Measurements from ENCODE around the gene MARK1.
"Not testable (repeated sequence)": the region's sequence is repeated elsewhere in the genome, so short reads cannot be mapped to it uniquely, and the experiment has no call there.

The MARK1 gene

GRCh38 chr1:220529521-220530020 lies 1.6 kb downstream of the MARK1 start:
- DNase-seq: no peak

DNA sequence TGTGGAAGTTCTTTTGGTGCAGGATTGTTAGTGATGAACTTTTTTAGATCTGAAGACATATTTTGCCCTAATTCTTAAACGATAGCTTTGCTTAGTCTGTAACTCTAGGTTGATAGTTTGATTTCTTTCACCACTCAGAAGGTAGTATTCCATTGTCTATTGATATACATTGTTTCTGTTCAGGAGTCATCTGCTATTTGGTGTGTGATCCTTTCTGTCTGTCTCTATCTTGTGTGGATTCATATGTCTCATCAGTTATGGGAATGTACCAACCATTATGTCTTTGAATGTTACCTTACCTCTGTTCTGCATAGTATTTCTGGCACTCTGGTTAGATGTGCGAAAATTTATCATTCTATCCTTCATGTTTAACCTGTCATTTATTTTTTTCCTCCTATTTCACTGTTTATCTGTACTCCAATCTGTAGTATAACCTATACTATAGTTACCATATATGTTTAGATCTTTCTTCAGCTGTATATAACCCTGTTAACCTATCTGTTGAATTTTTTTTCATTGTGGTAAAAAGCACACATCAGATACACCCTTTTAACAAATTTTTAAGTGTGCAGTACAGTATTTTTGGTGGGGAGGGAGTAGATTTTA lies 5.7 kb downstream of the MARK1 start:
- no peak for DNase-seq

DNA sequence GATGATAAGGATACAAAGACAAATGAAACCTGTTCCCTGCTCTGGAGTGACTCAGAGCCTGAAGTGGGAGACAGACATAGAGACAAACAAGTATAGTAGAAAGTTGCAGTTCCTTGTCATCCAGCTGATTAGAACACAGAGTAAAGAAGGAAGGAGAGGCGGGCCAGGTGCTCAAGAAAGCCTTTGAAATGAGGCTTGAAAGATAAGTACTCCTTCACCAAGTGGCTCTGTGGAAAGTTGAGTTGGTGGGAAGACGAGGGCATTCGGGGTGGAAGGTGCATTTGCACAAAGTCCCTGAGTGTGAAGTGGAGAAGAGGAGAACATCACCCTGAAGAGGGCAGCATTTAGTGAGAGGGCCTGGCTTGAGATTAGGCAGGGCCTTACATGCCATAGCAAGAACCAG lies 17.0 kb downstream of the MARK1 start:
- no peak for DNase-seq

- no peak for DNase-seq
Measured at GRCh38 chr1:220550811-220551399, 23.0 kb downstream of the MARK1 start.

DNA sequence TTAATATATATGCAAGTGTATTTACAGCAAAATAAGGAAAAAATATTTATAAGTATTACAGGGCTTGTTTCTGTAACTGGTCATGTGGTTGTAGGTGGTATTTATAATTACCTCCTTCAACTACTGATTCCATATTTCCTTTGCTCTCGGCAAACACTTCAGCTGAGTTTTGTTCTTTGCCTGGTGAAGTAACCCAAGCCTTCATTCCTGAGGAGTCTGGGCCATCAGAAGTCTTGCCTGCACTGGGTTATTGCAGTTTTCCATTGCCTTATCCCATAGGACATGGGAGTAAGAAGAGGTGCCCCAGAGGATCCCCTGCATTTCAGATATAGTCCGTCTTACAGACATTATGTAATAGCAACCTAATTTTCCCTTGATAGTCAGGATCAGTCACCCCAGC lies 23.8 kb downstream of the MARK1 start:
- DNase-seq: no peak

DNA sequence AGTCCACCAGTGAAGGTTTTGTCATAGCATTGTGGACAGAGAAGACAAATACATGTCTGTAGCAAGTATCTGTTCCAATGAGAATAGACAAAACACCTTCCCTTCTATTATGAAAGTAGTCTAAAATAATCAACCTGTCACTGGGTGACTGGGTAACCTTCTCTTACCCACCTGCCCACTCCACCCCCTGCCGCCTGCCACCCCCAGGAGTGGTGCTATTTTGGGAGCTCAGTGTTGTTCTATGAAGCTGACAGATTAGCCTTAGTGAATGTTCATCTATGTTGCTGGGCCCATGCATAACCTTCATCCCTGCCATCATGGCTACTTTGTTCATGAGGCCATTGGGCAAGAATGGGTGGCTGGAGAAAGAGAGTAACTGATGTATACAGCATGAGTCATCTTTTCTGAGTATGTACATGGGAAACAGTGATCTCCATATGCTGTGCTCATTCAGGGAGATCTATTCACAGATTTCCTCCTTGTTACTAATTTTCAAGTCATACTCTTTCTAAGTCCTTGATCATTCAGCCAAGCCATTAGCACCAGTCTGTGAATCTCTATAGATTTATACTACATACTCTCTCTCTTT lies 24.8 kb downstream of the MARK1 start:
- DNase-seq: no peak

- no peak for DNase-seq
Measured at GRCh38 chr1:220556641-220557040, 28.7 kb downstream of the MARK1 start.

DNA sequence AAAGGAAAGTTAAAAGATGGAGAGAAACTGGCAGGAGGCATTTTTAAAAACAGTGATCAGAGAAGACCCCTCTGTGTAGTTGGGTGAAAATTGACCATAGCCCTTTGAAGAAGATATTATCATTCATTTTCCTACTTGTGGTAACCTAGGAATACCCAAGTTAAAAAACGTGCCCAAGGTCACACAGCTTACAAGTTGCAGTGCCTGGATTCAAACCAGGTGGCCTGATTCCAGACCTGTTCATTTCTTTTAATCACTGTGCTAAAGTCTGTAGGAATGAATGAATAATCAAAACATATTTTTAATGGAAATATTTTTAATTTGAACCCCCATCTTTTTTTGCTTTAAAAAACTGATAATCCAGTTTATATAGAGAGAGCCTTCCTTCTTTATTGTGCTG lies 35.6 kb downstream of the MARK1 start:
- no peak for DNase-seq

DNA sequence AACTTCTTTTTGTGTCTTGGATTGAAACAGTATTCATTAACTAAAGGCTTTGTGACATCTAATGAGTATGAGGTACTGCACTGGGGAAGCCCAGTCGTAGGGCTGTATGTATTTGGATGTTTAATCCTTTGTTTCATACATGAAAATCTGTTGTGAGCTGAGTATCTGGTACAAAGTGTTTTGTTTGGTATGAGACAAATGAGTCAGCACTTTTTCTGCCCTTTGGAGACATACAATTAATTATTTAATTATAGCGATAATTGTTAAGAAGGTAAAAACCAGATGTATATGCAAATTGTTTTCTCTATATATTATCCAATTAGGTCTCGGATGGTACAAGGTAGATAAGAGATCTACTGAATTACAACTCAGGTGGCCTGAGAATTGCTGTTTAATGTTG lies 36.3 kb downstream of the MARK1 start:
- DNase-seq: no peak

DNA sequence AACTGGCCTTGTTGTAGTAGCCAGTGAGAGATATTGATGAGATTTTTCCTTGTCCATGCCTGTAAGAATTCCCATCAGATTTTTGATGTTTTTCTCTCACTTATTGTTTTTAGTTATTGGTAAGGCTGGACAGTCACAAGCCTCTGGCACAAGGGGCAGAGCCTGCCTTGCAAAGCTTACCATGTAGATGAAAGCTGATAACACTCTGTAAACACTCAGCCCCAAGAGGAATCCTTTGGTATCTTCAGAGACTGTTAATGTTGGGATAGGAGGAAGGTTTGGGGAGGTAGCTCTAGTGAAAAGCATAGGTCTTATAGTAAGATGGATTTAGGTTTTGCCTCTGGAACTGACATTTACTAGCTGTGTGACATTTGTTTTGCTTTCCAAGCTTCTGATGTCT lies 37.7 kb downstream of the MARK1 start:
- no peak for DNase-seq

GRCh38 chr1:220566869-220567268 lies 38.9 kb downstream of the MARK1 start:
- DNase-seq: no peak

DNA sequence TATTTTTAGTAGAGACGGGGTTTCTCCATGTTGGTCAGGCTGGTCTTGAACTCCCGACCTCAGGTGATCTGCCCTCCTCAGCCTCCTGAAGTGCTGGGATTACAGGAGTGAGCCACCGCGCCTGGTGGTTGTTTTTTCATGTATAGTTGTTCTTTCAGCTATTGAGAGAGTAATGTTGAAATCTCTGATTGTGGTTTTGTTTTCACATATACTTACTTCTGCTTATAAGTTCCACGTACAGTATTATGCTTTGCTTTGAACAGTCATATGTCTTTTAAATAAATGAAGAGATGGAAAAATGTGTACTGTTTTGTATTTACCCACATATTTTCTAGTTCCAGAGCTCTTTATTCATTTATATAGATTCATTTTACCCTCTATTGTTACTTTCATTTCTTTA lies 44.5 kb downstream of the MARK1 start:
- no peak for DNase-seq

DNA sequence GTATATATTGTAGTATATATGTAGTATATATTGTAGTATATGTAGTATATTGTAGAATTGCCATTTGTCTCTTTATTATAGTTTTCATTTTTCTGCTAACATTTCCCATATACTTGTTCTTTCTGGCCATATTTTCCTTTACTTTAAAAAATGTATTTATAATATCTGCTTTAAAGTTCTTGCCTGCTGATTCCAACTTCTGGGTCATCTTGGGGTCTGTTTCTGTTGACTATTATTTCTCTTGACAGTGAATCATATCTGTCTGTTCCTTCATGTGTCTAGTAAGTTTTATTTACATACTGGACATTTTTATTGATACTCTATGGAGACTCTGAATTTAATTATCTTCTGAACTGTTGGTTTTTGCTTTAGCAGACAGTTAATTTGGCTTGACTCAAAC lies 45.9 kb downstream of the MARK1 start:
- no peak for DNase-seq

DNA sequence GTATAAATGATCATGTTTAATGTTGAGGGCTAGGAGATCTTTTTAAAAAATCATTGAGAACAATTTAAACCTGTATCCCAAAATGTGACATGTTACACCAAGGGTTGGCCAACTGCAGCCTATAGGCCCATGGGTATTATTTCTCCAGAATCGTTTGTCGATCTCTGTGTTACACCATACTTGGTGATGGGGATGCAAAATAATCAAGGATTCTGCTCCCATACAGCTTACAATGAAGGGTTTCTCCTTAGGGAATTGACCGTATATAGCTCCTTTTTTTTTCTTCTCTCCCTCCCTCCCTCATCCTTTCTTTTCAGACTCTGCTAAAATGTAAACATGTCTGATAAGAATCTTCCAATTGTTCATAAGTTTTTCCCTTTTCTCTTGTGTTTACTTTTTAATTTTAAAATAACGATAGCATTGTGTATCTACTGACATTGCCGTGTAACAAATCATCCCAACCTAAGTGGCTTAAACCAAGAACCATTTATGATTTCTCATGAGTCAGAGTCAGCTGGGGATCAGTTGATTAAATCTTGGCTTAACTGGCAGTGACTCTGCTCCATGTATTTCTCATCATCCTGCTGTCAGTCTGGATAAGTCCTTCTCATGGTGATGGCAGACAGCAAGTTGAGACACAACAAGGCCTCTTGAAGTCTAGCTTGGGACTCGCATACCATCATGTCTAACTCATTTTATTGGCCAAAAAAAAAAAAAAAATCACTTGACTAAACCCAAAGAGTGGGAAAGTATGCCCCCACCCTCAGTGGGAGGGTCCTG lies 48.0 kb downstream of the MARK1 start:
- DNase-seq: no peak

DNA sequence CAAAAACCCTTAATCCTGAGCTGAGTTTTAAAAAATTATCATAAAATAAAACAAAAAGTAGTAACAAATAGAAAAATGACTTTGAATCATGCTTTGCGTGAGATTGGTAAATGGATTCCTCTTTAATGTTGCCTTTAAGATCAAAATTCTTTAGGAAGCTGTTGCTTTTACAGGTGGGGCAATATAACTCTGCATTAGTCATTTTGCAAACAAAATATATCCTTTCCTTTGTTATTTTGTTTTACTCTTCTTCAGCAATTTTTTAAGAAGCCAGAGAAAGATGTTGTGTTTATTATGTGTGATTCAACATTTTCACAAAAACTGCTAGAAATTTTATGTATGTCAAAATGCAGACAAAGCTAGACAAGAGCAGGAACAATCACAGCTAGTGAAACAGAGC lies 50.0 kb downstream of the MARK1 start:
- DNase-seq: no peak

- no peak for DNase-seq
Measured at GRCh38 chr1:220579317-220579716, 51.4 kb downstream of the MARK1 start.

DNA sequence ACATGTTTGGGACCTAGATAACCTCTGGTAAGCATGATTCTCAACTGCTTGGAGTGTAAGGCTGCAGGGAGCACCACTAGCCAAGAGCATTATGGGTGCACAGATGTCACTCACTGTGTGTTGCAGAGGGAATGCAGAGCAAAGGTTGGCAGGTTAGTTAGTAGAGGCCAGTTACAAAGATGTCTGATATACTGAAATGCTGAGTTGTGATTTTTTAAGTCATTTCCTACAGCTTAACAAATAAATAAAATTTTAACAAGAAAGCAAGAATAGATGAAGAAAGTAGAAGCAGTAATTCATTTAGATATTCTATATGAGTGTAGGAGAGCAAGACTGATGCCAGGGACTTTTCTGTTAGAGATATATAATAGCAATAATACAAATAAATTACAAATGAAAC lies 64.8 kb downstream of the MARK1 start:
- no peak for DNase-seq

DNA sequence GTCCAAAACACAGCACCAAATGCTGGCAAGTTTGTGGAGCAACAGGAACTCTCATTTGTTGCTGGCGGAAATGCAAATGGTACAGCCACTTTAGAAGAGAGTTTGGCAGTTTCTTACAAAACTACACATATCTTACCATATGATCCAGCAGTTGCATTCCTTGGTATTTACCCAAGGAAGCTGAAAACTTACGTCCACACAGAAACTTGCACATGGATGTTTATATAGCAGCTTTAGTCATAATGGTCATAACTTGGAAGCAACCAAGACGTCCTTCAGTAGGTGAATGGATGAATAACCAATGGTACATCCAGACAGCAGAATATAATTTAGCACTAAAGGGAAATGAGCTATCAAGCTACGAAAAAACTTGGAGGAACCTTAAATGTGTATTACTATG lies 66.4 kb downstream of the MARK1 start:
- no peak for DNase-seq

DNA sequence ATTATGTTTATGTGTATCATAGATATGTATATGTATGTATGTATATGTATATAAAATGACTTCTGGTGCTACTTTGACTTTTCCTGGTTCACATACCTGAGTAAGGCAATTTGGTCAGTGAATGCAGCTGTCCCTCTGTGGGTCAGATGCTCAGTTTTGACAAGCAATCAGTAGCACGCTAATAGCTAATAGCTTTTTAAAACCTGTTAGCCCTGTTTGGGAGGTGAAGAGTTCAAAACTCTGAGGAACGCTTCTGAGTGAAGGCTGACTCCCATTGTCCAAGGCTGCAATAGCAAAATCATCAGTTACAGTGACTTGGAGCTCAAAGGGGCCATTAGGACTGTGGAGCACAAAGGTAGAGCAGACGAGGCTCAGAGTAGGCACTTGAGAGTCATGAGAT lies 67.2 kb downstream of the MARK1 start:
- DNase-seq: no peak

- no peak for DNase-seq
Measured at GRCh38 chr1:220604926-220605325, 77.0 kb downstream of the MARK1 start.

- not testable (repeated sequence) for DNase-seq
Measured at GRCh38 chr1:220605651-220606050, 77.7 kb downstream of the MARK1 start.

DNA sequence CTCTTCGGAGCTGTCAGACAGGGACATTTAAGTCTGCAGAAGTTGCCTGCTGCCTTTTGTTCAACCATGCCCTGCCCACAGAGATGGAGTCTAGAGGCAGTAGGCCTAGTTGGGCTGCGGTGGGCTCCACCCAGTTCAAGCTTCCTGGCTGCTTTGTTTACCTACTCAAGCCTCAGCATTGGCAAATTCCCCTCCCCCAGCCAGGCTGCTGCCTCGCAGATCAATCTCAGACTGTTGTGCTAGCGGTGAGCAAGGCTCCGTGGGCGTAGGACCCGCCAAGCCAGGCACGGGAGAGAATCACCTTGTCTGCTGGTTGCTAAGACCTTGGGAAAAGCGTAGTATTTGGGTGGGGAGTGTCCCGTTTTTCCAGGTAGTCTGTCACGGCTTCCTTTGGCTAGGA lies 83.2 kb downstream of the MARK1 start:
- not testable (repeated sequence) for DNase-seq

- DNase-seq: no peak
Measured at GRCh38 chr1:220616836-220617235, 88.9 kb downstream of the MARK1 start.

- no peak for DNase-seq
Measured at GRCh38 chr1:220628431-220628830, 100.5 kb downstream of the MARK1 start.
